C4-2B (cell line): ENCODE data around the gene AFMID.

Experiments
- ZFX ChIP-seq: fragments of 450-650 bp; IDR thresholded peaks from 2 replicates; pipeline ENCODE4 v1.6.1; 2017
- TF ChIP-seq, protein P1 (sequence below): fragments of 450-650 bp; conservative IDR thresholded peaks from 2 replicates; pipeline ENCODE4 v1.5.1; 2017; ENCODE audit warnings: mild to moderate bottlenecking

DNA sequence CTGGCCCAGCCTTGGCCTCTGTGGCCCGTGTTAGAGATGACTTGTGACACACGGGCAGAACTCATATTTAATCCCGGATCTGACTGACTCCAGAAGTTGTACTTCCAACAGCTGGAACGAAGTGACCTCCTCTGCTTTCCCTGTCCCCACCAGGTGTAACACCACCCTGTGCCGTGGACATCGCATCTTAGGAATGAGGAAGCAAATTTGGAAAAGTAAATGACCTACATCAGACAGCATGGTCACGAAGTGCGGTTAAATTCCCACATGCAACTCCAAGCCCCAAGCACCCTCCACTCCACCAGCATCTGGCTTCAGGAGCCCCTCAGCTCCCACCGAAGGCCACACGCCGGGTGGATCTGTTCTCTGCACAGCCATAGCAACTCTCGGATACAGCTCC, 3.2 kb upstream of the AFMID start:
- TF ChIP-seq, protein P1, sequence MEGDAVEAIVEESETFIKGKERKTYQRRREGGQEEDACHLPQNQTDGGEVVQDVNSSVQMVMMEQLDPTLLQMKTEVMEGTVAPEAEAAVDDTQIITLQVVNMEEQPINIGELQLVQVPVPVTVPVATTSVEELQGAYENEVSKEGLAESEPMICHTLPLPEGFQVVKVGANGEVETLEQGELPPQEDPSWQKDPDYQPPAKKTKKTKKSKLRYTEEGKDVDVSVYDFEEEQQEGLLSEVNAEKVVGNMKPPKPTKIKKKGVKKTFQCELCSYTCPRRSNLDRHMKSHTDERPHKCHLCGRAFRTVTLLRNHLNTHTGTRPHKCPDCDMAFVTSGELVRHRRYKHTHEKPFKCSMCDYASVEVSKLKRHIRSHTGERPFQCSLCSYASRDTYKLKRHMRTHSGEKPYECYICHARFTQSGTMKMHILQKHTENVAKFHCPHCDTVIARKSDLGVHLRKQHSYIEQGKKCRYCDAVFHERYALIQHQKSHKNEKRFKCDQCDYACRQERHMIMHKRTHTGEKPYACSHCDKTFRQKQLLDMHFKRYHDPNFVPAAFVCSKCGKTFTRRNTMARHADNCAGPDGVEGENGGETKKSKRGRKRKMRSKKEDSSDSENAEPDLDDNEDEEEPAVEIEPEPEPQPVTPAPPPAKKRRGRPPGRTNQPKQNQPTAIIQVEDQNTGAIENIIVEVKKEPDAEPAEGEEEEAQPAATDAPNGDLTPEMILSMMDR = no peak
- TF ChIP-seq ZFX = no peak
